CD4-positive, CD25-positive, alpha-beta regulatory T cell (primary cell): ENCODE results near the gene FBXW5. TPM values are rescaled to one million over a fixed set of nuclear protein-coding genes. Genes with fewer than 3 reads are reported as not detected.

Experiments
- ATAC-seq, 2 donors: fragments of 150-1000 bp; cut with Tn5 transposase; one replicate each; pipeline ENCODE4 v1.10.0; 2021; ENCODE audit warnings: low read depth in 2 of 2, moderate number of reproducible peaks in 2 of 2, moderate library complexity in 1 of 2
- DNase-seq, 3 donors: peaks; one replicate each; pipeline versions ENCODE4 v3.0.0 to v3.0.0-alpha.2; 2012 to 2022; ENCODE audit warnings: mixed read lengths in 1 of 3
- H3K27ac ChIP-seq: one replicate; pipeline ENCODE4 v1.7.0; 2013; ENCODE audit warnings: mild to moderate bottlenecking, low read length; ENCODE audit not compliant: insufficient read depth, poor library complexity, severe bottlenecking
- H3K27me3 ChIP-seq: one replicate; pipeline ENCODE4 v1.7.0; 2013; ENCODE audit warnings: low read length; ENCODE audit not compliant: control insufficient read depth, insufficient read depth
- H3K36me3 ChIP-seq: one replicate; pipeline ENCODE4 v1.7.0; 2013; ENCODE audit warnings: mild to moderate bottlenecking, low read length, moderate library complexity; ENCODE audit not compliant: control insufficient read depth, insufficient read depth
- H3K4me1 ChIP-seq: 2 replicates; pipeline ENCODE4 v1.7.0; 2013; ENCODE audit warnings: mild to moderate bottlenecking, low read length; ENCODE audit not compliant: insufficient read depth, control insufficient read depth, poor library complexity, severe bottlenecking
- H3K4me3 ChIP-seq: one replicate; pipeline ENCODE4 v1.7.0; 2013; ENCODE audit warnings: low read depth, mild to moderate bottlenecking, low read length, moderate library complexity
- H3K9me3 ChIP-seq, 2 experiments: 1 replicate in 1 of 2; 2 replicates in 1 of 2; pipeline ENCODE4 v1.7.0; 2013; ENCODE audit warnings: low read length in 2 of 2, mild to moderate bottlenecking in 1 of 2, moderate library complexity in 1 of 2; ENCODE audit not compliant: control insufficient read depth in 2 of 2
- H3K27ac Mint-ChIP-seq, 3 donors: one replicate each; pipeline ENCODE4 v1.8.0; 2020 to 2022; ENCODE audit warnings: mild to moderate bottlenecking in 3 of 3, mixed read lengths in 3 of 3, moderate library complexity in 2 of 3
- H3K27me3 Mint-ChIP-seq: one replicate; pipeline ENCODE4 v1.8.0; 2022; ENCODE audit warnings: mild to moderate bottlenecking, mixed read lengths
- H3K36me3 Mint-ChIP-seq: one replicate; pipeline ENCODE4 v1.8.0; 2020; ENCODE audit warnings: mixed read lengths
- H3K4me1 Mint-ChIP-seq, 4 donors: one replicate each; pipeline ENCODE4 v1.8.0; 2020 to 2022; ENCODE audit warnings: mixed read lengths in 4 of 4, mild to moderate bottlenecking in 1 of 4
- H3K4me3 Mint-ChIP-seq, 4 donors: one replicate each; pipeline ENCODE4 v1.8.0; 2020 to 2022; ENCODE audit warnings: mild to moderate bottlenecking in 4 of 4, mixed read lengths in 4 of 4, moderate library complexity in 3 of 4
- H3K9me3 Mint-ChIP-seq, 7 donors: one replicate each; pipeline ENCODE4 v1.8.0; 2020 to 2022; ENCODE audit warnings: mixed read lengths in 7 of 7, mild to moderate bottlenecking in 3 of 7, moderate library complexity in 2 of 7
- polyA plus RNA-seq, 4 donors: library from polyadenylated mRNA; unstranded; fragments of 300-500 nt; fragmentation: Illumina TruSeq; gene quantifications; one replicate each; pipeline ENCODE4 v1.2.3, GENCODE V29; 2021
- total RNA-seq: library from RNA; stranded (reverse); gene quantifications from one replicate; pipeline ENCODE4 v1.2.3, GENCODE V29; 2022

Gene FBXW5
- total and polyA plus RNA-seq, 5 donors from 2014 or later, result 91.6 to 134 (median 115) TPM

DNA sequence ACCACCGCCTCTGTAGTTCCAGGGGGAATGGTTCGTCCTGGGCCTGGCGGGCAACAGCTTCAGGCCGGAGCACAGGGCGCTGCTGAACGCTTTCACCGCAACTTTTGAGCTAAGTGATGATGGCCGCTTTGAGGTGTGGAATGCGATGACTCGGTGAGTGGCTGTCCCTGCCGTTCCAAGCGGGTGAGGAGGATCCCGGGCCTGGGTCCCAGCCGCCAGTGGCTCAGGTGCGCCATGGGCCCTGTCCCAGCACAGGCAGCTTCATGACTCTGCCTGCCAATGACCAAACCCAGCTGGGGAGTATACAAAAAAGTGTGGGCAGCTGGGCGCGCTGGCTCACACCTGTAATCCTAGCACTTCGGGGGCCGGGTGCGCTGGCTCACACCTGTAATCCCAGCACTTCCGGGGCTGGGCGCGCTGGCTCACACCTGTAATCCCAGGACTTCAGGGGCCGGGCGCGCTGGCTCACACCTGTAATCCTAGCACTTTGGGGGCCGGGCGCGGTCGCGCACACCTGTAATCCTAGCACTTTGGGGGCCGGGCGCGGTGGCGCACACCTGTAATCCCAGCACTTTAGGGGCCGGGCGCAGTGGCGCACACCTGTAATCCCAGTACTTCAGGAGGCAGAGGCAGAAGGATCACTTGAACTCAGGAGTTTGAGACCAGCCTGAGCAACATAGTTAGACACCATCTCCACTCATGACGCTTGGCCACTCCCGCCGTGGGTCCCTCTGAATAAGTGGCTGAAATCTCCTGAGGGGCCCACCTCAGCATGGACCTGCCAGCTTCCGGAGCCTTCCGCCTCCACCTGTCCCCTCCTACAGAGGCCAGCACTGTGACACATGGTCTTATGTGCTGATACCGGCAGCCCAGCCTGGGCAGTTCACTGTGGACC lies 8.6 kb upstream of the FBXW5 start:
- no peaks in the 10 kb centered on the region for H3K36me3 ChIP-seq
- no peak overlapping the region for H3K27ac ChIP-seq
- peaks cover 15% of the 10 kb centered on the region for H3K4me1 ChIP-seq
- H3K4me1 Mint-ChIP-seq, result peaks cover 0 to 11% (median 0%) of the 10 kb centered on the region in 4 donors
- H3K36me3 Mint-ChIP-seq, result no peaks in the 10 kb centered on the region
- H3K27ac Mint-ChIP-seq, result no peak overlapping the region
- no peak overlapping the region for H3K4me3 Mint-ChIP-seq
- H3K9me3 ChIP-seq, result no peaks in the 10 kb centered on the region
- ATAC-seq (no peak), DNase-seq (no peak)
- no peaks in the 10 kb centered on the region for H3K27me3 ChIP-seq
- H3K4me3 ChIP-seq, result no peak overlapping the region
- peaks cover 4% of the 10 kb centered on the region for H3K27me3 Mint-ChIP-seq
- peaks cover 0 to 2% (median 0%) of the 10 kb centered on the region in 7 donors for H3K9me3 Mint-ChIP-seq

DNA sequence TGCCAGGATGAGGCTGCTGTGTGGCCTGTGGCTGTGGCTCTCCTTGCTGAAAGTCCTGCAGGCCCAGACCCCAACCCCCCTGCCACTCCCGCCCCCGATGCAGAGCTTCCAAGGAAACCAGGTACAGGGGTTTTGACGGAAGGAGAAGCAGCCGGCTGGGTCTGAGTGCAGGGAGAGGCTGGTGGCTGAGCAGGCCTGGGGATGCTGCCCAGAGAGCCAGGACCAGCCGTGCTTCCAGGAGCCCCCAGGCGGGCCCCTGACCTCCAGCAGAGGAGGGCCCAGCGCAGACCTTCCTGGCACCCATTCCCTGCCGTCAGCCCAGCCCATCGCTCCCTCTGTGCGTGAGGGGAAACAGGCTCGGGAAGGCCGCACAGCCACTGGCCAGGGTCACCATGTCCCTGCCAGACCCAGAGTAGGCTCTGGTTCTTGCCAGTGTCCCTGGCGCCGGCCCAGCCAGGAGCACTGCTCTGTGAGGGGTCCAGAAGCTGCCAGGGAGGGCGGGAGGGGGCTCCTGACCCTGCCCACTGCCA lies 7.8 kb upstream of the FBXW5 start:
- Histone ChIP-seq H3K36me3 (no peaks in the 10 kb centered on the region), H3K27ac (no peak overlapping the region), H3K9me3 (no peaks in the 10 kb centered on the region), H3K4me3 (no peak overlapping the region), H3K4me1 (peaks cover 15% of the 10 kb centered on the region), H3K27me3 (no peaks in the 10 kb centered on the region)
- H3K36me3 Mint-ChIP-seq, result no peaks in the 10 kb centered on the region
- ATAC-seq (no peak), DNase-seq (no peak)
- no peak overlapping the region for H3K4me3 Mint-ChIP-seq
- no peak overlapping the region for H3K27ac Mint-ChIP-seq
- H3K9me3 Mint-ChIP-seq, result peaks cover 0 to 2% (median 0%) of the 10 kb centered on the region in 7 donors
- peaks cover 4% of the 10 kb centered on the region for H3K27me3 Mint-ChIP-seq
- H3K4me1 Mint-ChIP-seq, result peaks cover 0 to 12% (median 0%) of the 10 kb centered on the region in 4 donors

- Mint-ChIP-seq H3K27me3 (peaks cover 4% of the 10 kb centered on the region), H3K36me3 (no peaks in the 10 kb centered on the region), H3K4me3 (peak within 1 kb of the TSS in 2 of 4 donors; percentile 44 to 48), H3K9me3 (peaks cover 0 to 2% (median 0%) of the 10 kb centered on the region in 7 donors), H3K27ac (no peak within 1 kb of the TSS), H3K4me1 (peaks cover 0 to 12% (median 0%) of the 10 kb centered on the region in 4 donors)
- Histone ChIP-seq H3K4me3 (no peak within 1 kb of the TSS), H3K27me3 (no peaks in the 10 kb centered on the region), H3K27ac (no peak within 1 kb of the TSS), H3K4me1 (peaks cover 15% of the 10 kb centered on the region), H3K9me3 (no peaks in the 10 kb centered on the region), H3K36me3 (no peaks in the 10 kb centered on the region)
- DNase-seq (no peak), ATAC-seq (no peak)
Measured at GRCh38 chr9:136951541-136952320, 7.2 kb upstream of the FBXW5 start, which contains the start of gene LCN12. Gene LCN12 (plus strand): TSS chr9:136952273. CDS start chr9:136952328, 55 bp downstream.

GRCh38 chr9:136950656-136951276 lies 6.2 kb upstream of the FBXW5 start:
- Mint-ChIP-seq H3K4me1 (peaks cover 0 to 10% (median 0%) of the 10 kb centered on the region in 4 donors), H3K27me3 (peaks cover 4% of the 10 kb centered on the region), H3K36me3 (no peaks in the 10 kb centered on the region), H3K27ac (peak overlapping the region in 1 of 3 donors; percentile 58), H3K9me3 (no peaks in the 10 kb centered on the region), H3K4me3 (peak overlapping the region; percentile 79 to 86 (median 85))
- ATAC-seq (no peak), DNase-seq (no peak)
- Histone ChIP-seq H3K4me1 (peaks cover 15% of the 10 kb centered on the region), H3K9me3 (no peaks in the 10 kb centered on the region), H3K36me3 (no peaks in the 10 kb centered on the region), H3K4me3 (no peak overlapping the region), H3K27ac (peak overlapping the region; percentile 76), H3K27me3 (no peaks in the 10 kb centered on the region)

DNA sequence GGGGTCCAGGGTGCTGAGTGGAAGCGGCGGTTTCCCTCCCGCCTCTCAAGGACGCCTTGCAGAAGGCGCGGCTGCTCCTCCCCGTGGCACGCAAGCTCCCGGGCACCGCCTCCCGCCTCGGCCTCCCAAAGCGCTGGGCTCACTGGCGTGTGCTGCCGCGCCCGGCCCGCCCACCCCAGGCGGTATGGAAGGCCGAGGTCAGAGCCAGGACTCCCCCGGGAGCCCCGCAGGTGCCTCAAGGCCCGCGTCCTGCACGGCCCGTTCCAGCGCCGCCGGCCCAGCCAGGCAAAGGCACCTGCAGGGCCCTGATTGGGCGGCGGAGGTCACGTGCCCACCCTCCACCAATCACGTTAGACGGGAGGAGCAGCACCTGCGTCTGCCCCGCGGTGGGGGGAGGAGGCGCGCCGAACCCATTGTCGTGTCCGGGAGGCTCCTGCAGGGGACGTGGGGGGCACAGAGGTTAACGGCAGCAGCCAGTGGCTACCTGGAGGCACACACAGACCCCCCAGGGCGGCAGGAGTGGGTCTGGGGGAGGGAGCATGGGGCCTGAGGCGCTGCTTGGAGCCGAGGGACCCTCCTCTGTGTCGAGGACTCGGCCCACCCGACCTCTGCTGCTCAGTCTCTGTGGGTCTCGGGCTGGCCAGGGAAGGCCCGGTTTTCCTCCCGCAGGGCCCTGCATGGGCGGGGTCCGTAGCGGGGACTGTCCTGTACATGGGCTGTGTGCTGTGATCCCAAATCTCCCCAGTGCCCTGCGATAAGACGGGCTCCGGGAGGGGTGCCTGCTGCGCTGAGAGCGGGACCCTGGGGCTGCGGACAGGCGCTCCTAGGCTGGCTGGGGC lies 5.5 kb upstream of the FBXW5 start:
- Mint-ChIP-seq H3K4me1 (peaks cover 0 to 10% (median 0%) of the 10 kb centered on the region in 4 donors), H3K9me3 (no peaks in the 10 kb centered on the region), H3K27me3 (peaks cover under 1% of the 10 kb centered on the region), H3K4me3 (peak overlapping the region; percentile 84 to 87 (median 85)), H3K36me3 (no peaks in the 10 kb centered on the region), H3K27ac (peak overlapping the region; percentile 52 to 91 (median 58))
- Histone ChIP-seq H3K4me1 (peaks cover 17% of the 10 kb centered on the region), H3K4me3 (peak overlapping the region; percentile 55), H3K36me3 (no peaks in the 10 kb centered on the region), H3K27ac (peak overlapping the region; percentile 76), H3K27me3 (no peaks in the 10 kb centered on the region), H3K9me3 (no peaks in the 10 kb centered on the region)
- DNase-seq, result peak; percentile 94 to 97 (median 95)
- peak; percentile 94 to 95 for ATAC-seq

- H3K4me1 Mint-ChIP-seq, result peaks cover 0 to 14% (median 3%) of the 10 kb centered on the region in 4 donors
- H3K36me3 Mint-ChIP-seq, result no peaks in the 10 kb centered on the region
- ATAC-seq, result no peak
- Histone ChIP-seq H3K4me1 (peaks cover 20% of the 10 kb centered on the region), H3K9me3 (no peaks in the 10 kb centered on the region), H3K4me3 (peak overlapping the region; percentile 55), H3K27me3 (no peaks in the 10 kb centered on the region), H3K27ac (peak overlapping the region; percentile 76), H3K36me3 (no peaks in the 10 kb centered on the region)
- peak overlapping the region; percentile 52 to 91 (median 58) for H3K27ac Mint-ChIP-seq
- no peak for DNase-seq
- peak overlapping the region; percentile 84 to 87 (median 85) for H3K4me3 Mint-ChIP-seq
- peaks cover 5% of the 10 kb centered on the region for H3K27me3 Mint-ChIP-seq
- no peaks in the 10 kb centered on the region for H3K9me3 Mint-ChIP-seq
Measured at GRCh38 chr9:136949239-136949816, 4.8 kb upstream of the FBXW5 start.
